H1 (cell line): ENCODE results near the gene THEM5.

Experiments used
- PHF8 ChIP-seq: fragments of 200-600 bp; sonication (generic); conservative IDR thresholded peaks from 2 replicates; pipeline ENCODE4 v1.7.1; 2012; ENCODE audit warnings: low read depth, mild to moderate bottlenecking, inconsistent platforms, low read length, moderate library complexity
- POLR2A ChIP-seq, 2 experiments: IDR thresholded peaks; 1 replicate in 1 of 2; 2 replicates in 1 of 2; pipeline ENCODE4 v1.6.1; 2011; ENCODE audit warnings: low read depth in 2 of 2, low read length in 2 of 2, mild to moderate bottlenecking in 2 of 2; ENCODE audit errors: control extremely low read depth in 1 of 2
- SUZ12 ChIP-seq: fragments of 200-600 bp; sonication (generic); IDR thresholded peaks from 2 replicates; pipeline ENCODE4 v1.6.1; 2012; ENCODE audit warnings: mild to moderate bottlenecking, inconsistent platforms, low read length, moderate library complexity, mixed read lengths
- TF ChIP-seq, protein P1 (sequence below), 3 experiments: IDR thresholded peaks; 1 replicate in 2 of 3; 2 replicates in 1 of 3; pipeline versions ENCODE4 v1.5.1 to v1.6.1; 2011; ENCODE audit warnings: low read length in 3 of 3, mild to moderate bottlenecking in 3 of 3, inconsistent platforms in 2 of 3, low read depth in 1 of 3, moderate library complexity in 1 of 3; ENCODE audit not compliant: insufficient read depth in 1 of 3; ENCODE audit errors: control extremely low read depth in 1 of 3

DNA sequence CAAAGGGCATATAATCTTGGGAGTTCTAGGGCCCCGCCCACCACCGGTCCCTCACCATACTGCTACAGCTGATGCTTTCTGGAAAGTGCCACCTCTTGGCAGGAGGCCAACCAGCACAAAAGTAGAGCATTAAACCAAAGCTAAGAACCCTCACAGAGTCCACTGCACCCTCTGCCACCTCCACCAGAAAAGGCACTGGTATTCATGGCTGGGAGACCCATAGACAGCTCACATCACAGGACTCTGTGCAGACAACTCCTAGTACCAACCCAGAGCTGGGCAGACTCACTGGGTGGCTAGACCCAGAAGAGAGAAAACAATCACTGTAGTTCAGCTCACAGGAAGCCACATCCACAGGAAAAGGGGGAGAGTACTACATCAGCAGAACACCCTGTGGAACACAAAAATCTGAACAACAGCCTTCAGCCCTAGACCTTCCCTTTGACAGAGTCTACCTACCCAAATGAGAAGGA, 45.0 kb upstream of the THEM5 start:
- TF ChIP-seq, protein P1, sequence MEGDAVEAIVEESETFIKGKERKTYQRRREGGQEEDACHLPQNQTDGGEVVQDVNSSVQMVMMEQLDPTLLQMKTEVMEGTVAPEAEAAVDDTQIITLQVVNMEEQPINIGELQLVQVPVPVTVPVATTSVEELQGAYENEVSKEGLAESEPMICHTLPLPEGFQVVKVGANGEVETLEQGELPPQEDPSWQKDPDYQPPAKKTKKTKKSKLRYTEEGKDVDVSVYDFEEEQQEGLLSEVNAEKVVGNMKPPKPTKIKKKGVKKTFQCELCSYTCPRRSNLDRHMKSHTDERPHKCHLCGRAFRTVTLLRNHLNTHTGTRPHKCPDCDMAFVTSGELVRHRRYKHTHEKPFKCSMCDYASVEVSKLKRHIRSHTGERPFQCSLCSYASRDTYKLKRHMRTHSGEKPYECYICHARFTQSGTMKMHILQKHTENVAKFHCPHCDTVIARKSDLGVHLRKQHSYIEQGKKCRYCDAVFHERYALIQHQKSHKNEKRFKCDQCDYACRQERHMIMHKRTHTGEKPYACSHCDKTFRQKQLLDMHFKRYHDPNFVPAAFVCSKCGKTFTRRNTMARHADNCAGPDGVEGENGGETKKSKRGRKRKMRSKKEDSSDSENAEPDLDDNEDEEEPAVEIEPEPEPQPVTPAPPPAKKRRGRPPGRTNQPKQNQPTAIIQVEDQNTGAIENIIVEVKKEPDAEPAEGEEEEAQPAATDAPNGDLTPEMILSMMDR (IDR thresholded peaks at IDR 0.05; ENCODE audit: control extremely low read depth in 1 of 3, insufficient read depth in 1 of 3, low read depth in 1 of 3, low read length in 3 of 3), result no peak
- TF ChIP-seq POLR2A (IDR thresholded peaks at IDR 0.05; ENCODE audit: control extremely low read depth in 1 of 2, low read depth in 2 of 2, low read length in 2 of 2) (no peak), PHF8 (no peak), SUZ12 (no peak)
